T-cell (primary cell): ENCODE results near the gene P2RY8. TPM values are rescaled to one million over a fixed set of nuclear protein-coding genes. Genes with fewer than 3 reads are reported as not detected.
A peak's percentile ranks its signal among the peaks of the same experiment; 100 is the strongest.
"Not testable (repeated sequence)": the region's sequence is repeated elsewhere in the genome, so short reads cannot be mapped to it uniquely, and the experiment has no call there.

Experiments
- ATAC-seq, 4 experiments: fragments of 200-7000 bp in 3 of 4; fragments of 150-1000 bp in 1 of 4; cut with Tn5 transposase; replicated peaks in 1 of 4; 1 replicate in 3 of 4; 2 replicates in 1 of 4; pipeline ENCODE4 v1.10.0; 2021; ENCODE audit warnings: moderate library complexity in 3 of 4, mild to moderate bottlenecking in 2 of 4, moderate number of reproducible peaks in 1 of 4
- CTCF ChIA-PET, 2 donors: fragments of 300-600 bp; sonication (Branson Sonifier 250); formaldehyde crosslinking; loops; one replicate each; lab custom pipeline; 2022; ENCODE audit warnings: antibody characterized with exemption in 2 of 2; lab: Charles Lee
- POLR2A ChIA-PET, 2 donors: fragments of 300-600 bp; sonication (Branson Sonifier 250); formaldehyde crosslinking; loops; one replicate each; lab custom pipeline; 2022; ENCODE audit warnings: antibody characterized with exemption in 2 of 2; lab: Charles Lee
- DNase-seq, 35 experiments: peaks; one replicate each; pipeline versions ENCODE4 v3.0.0 to v3.0.0-alpha.2; 2013 to 2023
- H3K27ac ChIP-seq: one replicate; pipeline ENCODE4 v1.5.1; 2013; ENCODE audit warnings: low read length
- H3K27me3 ChIP-seq, 2 experiments: replicated peaks in 1 of 2; 1 replicate in 1 of 2; 2 replicates in 1 of 2; pipeline versions ENCODE4 v1.6.1 to v1.7.0; 2013; ENCODE audit warnings: low read length in 1 of 2, mixed read lengths in 1 of 2; ENCODE audit not compliant: control insufficient read depth in 2 of 2, insufficient read depth in 2 of 2; ENCODE audit errors: extremely low read depth in 1 of 2
- H3K36me3 ChIP-seq, 2 donors: 1 replicate in 1 of 2; 2 replicates in 1 of 2; pipeline versions ENCODE4 v1.6.1 to v1.7.0; 2013; ENCODE audit warnings: low read length in 1 of 2; ENCODE audit not compliant: control insufficient read depth in 2 of 2, insufficient read depth in 1 of 2; ENCODE audit errors: extremely low read depth in 1 of 2
- H3K4me1 ChIP-seq, 2 experiments: 1 replicate in 1 of 2; 2 replicates in 1 of 2; pipeline versions ENCODE4 v1.6.1 to v1.7.0; 2013; ENCODE audit warnings: low read length in 2 of 2, mixed read lengths in 1 of 2; ENCODE audit not compliant: insufficient read depth in 2 of 2, control insufficient read depth in 1 of 2; ENCODE audit errors: extremely low read depth in 1 of 2
- H3K4me3 ChIP-seq, 2 donors: 1 replicate in 1 of 2; 2 replicates in 1 of 2; pipeline versions ENCODE4 v1.5.1 to v1.7.0; 2013; ENCODE audit warnings: mild to moderate bottlenecking in 2 of 2, low read length in 1 of 2, moderate library complexity in 1 of 2; ENCODE audit not compliant: control insufficient read depth in 1 of 2; ENCODE audit errors: extremely low read depth in 1 of 2
- H3K9me3 ChIP-seq: 2 replicates; pipeline ENCODE4 v1.7.0; 2013
- H3K27ac Mint-ChIP-seq, 2 donors: one replicate each; pipeline ENCODE4 v1.8.0; 2020 to 2021; ENCODE audit warnings: mild to moderate bottlenecking in 2 of 2, mixed read lengths in 2 of 2
- H3K27me3 Mint-ChIP-seq, 2 donors: one replicate each; pipeline ENCODE4 v1.8.0; 2021 to 2022; ENCODE audit warnings: mixed read lengths in 2 of 2
- H3K36me3 Mint-ChIP-seq: one replicate; pipeline ENCODE4 v1.8.0; 2021; ENCODE audit warnings: mixed read lengths
- H3K4me1 Mint-ChIP-seq, 3 donors: one replicate each; pipeline ENCODE4 v1.8.0; 2020 to 2022; ENCODE audit warnings: mixed read lengths in 3 of 3, mild to moderate bottlenecking in 1 of 3
- H3K4me3 Mint-ChIP-seq, 3 donors: one replicate each; pipeline ENCODE4 v1.8.0; 2020 to 2022; ENCODE audit warnings: mild to moderate bottlenecking in 3 of 3, mixed read lengths in 3 of 3, moderate library complexity in 3 of 3
- H3K9me3 Mint-ChIP-seq, 3 donors: one replicate each; pipeline ENCODE4 v1.8.0; 2020 to 2022; ENCODE audit warnings: mixed read lengths in 3 of 3
- WGBS: methylation state at CpG from one replicate; pipeline ENCODE4 v1.1.5; 2013; ENCODE audit warnings: missing lambda C conversion rate; ENCODE audit not compliant: insufficient coverage; 5-methylcytosine and 5-hydroxymethylcytosine counted together
- total RNA-seq, 35 experiments: library from RNA in 6 of 35; stranded (reverse) in 6 of 35; fragments of 120-200 nt in 1 of 35; gene quantifications; one replicate each; pipeline versions ENCODE4 v1.2.1 to v1.2.4 and lab custom pipeline; 2013 to 2026

The P2RY8 gene
- total RNA-seq, 5 donors from 2014 or later (not counting 1 experiment from before 2014, with no cell fraction given) = 114 to 219 (median 182) TPM

DNA sequence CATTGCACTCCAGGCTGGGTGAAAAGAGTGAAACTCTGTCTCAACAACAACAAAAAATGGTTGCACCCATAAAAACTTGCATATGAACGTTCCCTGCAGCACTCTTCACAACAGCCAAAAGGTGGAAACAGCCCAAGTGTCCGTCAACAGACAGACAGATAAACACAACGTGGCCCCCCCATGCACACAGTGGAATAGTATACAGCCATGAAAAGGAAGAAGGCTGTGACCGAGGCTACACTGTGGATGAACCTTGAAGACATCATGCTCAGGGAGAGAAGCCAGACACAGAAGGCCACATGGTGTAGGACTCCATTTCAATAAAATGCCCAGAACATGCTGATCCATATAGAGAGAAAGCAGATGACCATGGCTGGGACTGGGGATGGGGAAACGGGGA, 50.8 kb downstream of the P2RY8 start:
- ChIA-PET POLR2A (no interaction called here), CTCF (no interaction called here)
- H3K27me3 Mint-ChIP-seq = no peaks in the 10 kb centered on the region
- 100% methylated on average over 1 of the region's 5 CpGs for WGBS
- H3K4me1 Mint-ChIP-seq = peaks cover 29 to 41% (median 33%) of the 10 kb centered on the region in 3 donors
- no peak overlapping the region for H3K4me3 ChIP-seq
- H3K36me3 ChIP-seq = peaks cover 10 to 43% of the 10 kb centered on the region in 2 donors
- peak in 1 of 35 experiments; percentile 3 for DNase-seq
- no peak overlapping the region for H3K4me3 Mint-ChIP-seq
- H3K9me3 Mint-ChIP-seq = peaks cover 0 to under 1% (median under 1%) of the 10 kb centered on the region in 3 donors
- H3K27ac ChIP-seq = no peak overlapping the region
- no peaks in the 10 kb centered on the region for H3K27me3 ChIP-seq
- peaks cover 5 to 59% of the 10 kb centered on the region in 2 experiments for H3K4me1 ChIP-seq
- H3K9me3 ChIP-seq = no peaks in the 10 kb centered on the region
- no peak overlapping the region for H3K27ac Mint-ChIP-seq
- H3K36me3 Mint-ChIP-seq = peaks cover 50% of the 10 kb centered on the region
- no peak for ATAC-seq

DNA sequence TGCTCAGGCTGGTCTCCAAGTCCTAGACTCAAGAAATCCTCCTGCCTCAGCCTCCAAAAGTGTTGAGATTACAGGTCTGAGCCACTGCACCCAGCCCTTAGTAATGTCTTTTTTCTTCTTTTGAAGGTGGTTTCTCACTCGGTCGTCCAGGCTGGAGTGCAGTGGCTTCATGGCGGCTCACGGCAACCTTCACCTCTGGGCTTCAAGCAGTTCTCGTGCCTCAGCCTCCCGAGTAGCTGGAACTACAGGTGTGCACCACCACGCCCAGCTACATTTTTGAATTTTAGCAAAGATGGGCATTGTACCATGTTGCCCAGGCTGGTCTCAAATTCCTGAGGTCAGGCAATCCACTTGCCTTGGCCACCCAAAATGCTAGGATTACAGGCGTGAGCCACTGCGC, 52.0 kb downstream of the P2RY8 start:
- Histone ChIP-seq H3K36me3 (peaks cover 10 to 45% of the 10 kb centered on the region in 2 donors), H3K4me3 (no peak overlapping the region), H3K27ac (no peak overlapping the region), H3K27me3 (no peaks in the 10 kb centered on the region), H3K4me1 (peaks cover 10 to 71% of the 10 kb centered on the region in 2 experiments), H3K9me3 (no peaks in the 10 kb centered on the region)
- H3K27me3 Mint-ChIP-seq = no peaks in the 10 kb centered on the region
- H3K4me1 Mint-ChIP-seq = peaks cover 40 to 52% (median 42%) of the 10 kb centered on the region in 3 donors
- CTCF ChIA-PET = no interaction called here
- POLR2A ChIA-PET = no interaction called here
- H3K36me3 Mint-ChIP-seq = peaks cover 53% of the 10 kb centered on the region
- H3K27ac Mint-ChIP-seq = no peak overlapping the region
- H3K9me3 Mint-ChIP-seq = no peaks in the 10 kb centered on the region
- DNase-seq = peak in 1 of 35 experiments; percentile 4
- no peak for ATAC-seq
- 87% methylated on average over 7 of the region's 9 CpGs for WGBS
- H3K4me3 Mint-ChIP-seq = no peak overlapping the region

DNA sequence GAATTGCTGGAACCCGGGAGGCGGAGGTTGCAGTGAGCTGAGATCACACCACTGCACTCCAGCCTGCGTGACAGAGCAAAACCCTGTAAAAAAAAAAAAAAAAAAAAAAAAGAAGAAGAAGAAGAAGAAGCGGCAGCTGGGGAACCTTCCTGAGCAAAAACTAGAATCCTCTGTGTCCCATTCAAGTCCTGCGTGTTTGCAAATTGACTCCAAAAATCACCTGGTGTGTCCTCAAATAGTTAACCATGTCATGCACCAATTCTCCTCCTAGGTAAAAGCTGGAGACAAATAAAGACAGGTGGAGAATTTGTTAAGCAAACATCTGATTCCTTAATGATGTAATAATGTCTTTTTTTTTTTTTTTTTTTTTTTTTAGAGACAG, 52.4 kb downstream of the P2RY8 start:
- Histone ChIP-seq H3K27ac (no peak overlapping the region), H3K4me1 (peaks cover 10 to 73% of the 10 kb centered on the region in 2 experiments), H3K9me3 (peaks cover 3% of the 10 kb centered on the region), H3K36me3 (peaks cover 10 to 47% of the 10 kb centered on the region in 2 donors), H3K4me3 (no peak overlapping the region), H3K27me3 (no peaks in the 10 kb centered on the region)
- WGBS = no CpG with 5 or more reads among the region's 5 CpGs
- ATAC-seq (no peak), DNase-seq (no peak)
- H3K4me3 Mint-ChIP-seq = no peak overlapping the region
- H3K27me3 Mint-ChIP-seq = no peaks in the 10 kb centered on the region
- CTCF ChIA-PET = no interaction called here
- H3K36me3 Mint-ChIP-seq = peaks cover 57% of the 10 kb centered on the region
- peaks cover 44 to 56% (median 46%) of the 10 kb centered on the region in 3 donors for H3K4me1 Mint-ChIP-seq
- POLR2A ChIA-PET = no interaction called here
- peak overlapping the region; percentile 48 to 83 for H3K27ac Mint-ChIP-seq
- H3K9me3 Mint-ChIP-seq = peaks cover under 1 to 3% (median under 1%) of the 10 kb centered on the region in 3 donors

DNA sequence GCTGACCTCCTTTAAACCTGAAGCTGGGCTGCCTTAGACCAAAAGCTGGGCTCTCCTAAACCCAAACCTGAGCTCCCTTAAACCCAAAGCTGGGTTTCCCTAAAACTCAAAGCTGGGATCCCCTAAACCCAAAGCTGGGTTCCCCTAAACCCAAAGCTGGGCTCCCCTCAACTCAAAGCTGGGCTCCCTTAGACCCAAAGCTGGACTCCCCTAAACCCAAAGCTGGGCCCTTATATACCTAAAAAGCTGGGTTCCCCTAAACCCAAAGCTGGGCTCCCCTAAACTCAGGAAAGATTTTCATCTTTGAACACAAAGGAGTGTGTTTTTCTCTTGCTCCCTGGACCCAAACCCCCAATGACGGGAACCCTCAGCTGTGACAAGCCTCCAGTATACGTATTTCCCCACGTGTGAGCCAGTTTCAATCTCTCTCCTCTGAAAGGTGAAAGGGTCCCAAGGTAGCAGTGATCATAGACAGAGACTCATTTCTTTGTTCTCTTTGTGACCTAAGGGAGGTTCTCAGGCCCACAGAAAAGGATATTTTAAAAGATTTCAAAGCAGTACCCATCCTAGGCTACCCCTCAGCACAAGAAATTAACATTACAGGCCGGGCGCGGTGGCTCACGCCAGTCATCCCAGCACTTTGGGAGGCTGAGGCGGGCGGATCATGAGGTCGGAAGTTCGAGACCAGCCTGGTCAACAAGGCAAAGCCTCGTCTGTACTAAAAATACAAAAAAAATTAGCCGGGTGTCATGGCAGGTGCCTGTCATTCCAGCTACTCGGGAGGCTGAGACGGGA, 52.9 kb downstream of the P2RY8 start:
- H3K4me3 Mint-ChIP-seq = peak overlapping the region in 2 of 3 donors; percentile 6 to 17
- H3K27ac Mint-ChIP-seq = peak overlapping the region; percentile 72 to 83
- H3K9me3 Mint-ChIP-seq = peaks cover 2 to 9% (median 6%) of the 10 kb centered on the region in 3 donors
- Histone ChIP-seq H3K4me1 (peaks cover 10 to 75% of the 10 kb centered on the region in 2 experiments), H3K4me3 (no peak overlapping the region), H3K27me3 (no peaks in the 10 kb centered on the region), H3K27ac (peak overlapping the region; percentile 69), H3K9me3 (peaks cover 5% of the 10 kb centered on the region), H3K36me3 (peaks cover 10 to 48% of the 10 kb centered on the region in 2 donors)
- no peaks in the 10 kb centered on the region for H3K27me3 Mint-ChIP-seq
- DNase-seq = peak in 2 of 35 experiments; percentile 3 to 22
- POLR2A ChIA-PET = no interaction called here
- no peak for ATAC-seq
- peaks cover 58% of the 10 kb centered on the region for H3K36me3 Mint-ChIP-seq
- WGBS = 77% methylated on average over 5 of the region's 15 CpGs
- H3K4me1 Mint-ChIP-seq = peaks cover 50 to 62% (median 52%) of the 10 kb centered on the region in 3 donors
- CTCF ChIA-PET = no interaction called here

DNA sequence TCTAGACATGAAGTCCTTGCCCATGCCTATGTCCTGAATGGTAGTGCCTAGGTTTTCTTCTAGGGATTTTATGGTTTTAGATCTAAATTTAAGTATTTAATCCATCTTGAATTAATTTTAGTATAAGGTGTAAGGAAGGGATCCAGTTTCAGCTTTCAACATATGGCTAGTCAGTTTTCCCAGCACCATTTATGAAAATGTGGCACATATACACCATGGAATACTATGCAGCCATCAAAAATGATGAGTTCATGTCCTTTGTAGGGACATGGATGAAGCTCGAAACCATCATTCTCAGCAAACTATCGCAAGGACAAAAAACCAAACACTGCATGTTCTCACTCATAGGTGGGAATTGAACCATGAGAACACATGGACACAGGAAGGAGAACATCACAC, 54.5 kb downstream of the P2RY8 start:
- DNase-seq, H3K27me3 Mint-ChIP-seq, H3K9me3 ChIP-seq, ATAC-seq, CTCF ChIA-PET, H3K27me3 ChIP-seq, POLR2A ChIA-PET: not testable (repeated sequence)
- no CpG with 5 or more reads among the region's 2 CpGs for WGBS
- peaks cover 60% of the 10 kb centered on the region for H3K36me3 Mint-ChIP-seq
- peaks cover 2 to 11% (median 8%) of the 10 kb centered on the region in 3 donors for H3K9me3 Mint-ChIP-seq
- Histone ChIP-seq H3K4me1 (peaks cover 10 to 81% of the 10 kb centered on the region in 2 experiments), H3K27ac (peak overlapping the region; percentile 89), H3K4me3 (peak overlapping the region in 1 of 2 donors; percentile 38), H3K36me3 (peaks cover 5 to 44% of the 10 kb centered on the region in 2 donors)
- peak overlapping the region; percentile 76 to 80 (median 80) for H3K4me3 Mint-ChIP-seq
- H3K27ac Mint-ChIP-seq = peak overlapping the region; percentile 95 to 98
- H3K4me1 Mint-ChIP-seq = peaks cover 63 to 73% (median 65%) of the 10 kb centered on the region in 3 donors

DNA sequence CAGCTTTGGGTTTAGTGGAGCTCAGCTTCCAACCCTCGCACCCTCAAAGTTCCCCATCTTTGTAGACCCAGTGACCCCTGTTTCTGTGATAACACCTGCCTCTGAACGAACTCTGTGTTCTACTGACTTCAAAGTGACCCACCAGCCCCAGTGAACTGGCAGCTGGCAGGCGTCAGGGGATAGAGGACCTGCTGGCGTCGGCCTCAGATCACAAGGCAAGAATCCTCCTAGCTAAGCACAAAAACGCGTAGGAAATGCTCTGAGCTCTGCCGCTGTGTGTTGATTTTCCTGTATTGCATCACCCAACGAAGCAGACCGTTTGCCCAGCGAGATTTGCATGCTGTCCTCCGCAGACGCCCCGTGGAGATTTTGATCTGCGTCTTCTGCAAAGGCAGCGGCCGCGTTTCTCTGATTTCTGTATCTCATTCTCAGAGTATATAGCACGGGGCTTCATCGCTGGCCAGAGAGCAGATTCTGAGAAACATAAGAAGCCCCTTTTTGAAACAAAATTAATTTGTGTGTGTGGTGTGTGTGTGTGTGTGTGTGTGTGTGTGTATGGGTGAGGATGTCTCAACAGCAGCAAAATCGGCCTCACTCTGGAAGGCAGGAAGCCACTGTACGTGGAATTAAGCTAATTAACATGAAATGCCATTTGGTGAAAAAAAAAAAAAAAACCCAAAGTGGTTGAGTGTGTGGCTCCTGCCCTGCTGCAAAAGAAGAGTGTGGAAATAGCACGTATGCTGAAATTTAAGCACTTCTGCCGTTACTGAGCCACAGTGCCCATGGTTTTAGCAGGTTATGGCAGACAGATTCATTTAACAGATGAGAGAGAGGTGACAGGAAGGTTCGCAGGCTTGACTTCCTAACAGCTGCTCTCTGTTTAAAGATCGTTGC, 55.1 kb downstream of the P2RY8 start:
- POLR2A ChIA-PET = no interaction called here
- peak overlapping the region; percentile 76 to 80 (median 80) for H3K4me3 Mint-ChIP-seq
- CTCF ChIA-PET = no interaction called here
- peaks cover 2 to 12% (median 11%) of the 10 kb centered on the region in 3 donors for H3K9me3 Mint-ChIP-seq
- Histone ChIP-seq H3K4me3 (peak overlapping the region; percentile 23 to 38), H3K4me1 (peaks cover 10 to 78% of the 10 kb centered on the region in 2 experiments), H3K27ac (peak overlapping the region; percentile 89), H3K9me3 (peaks cover 5% of the 10 kb centered on the region), H3K27me3 (no peaks in the 10 kb centered on the region), H3K36me3 (peaks cover 5 to 39% of the 10 kb centered on the region in 2 donors)
- ATAC-seq (peak; percentile 82 to 88 (median 86)), DNase-seq (peak; percentile 39 to 90 (median 74))
- WGBS = under 1% methylated on average over 17 of the region's 26 CpGs
- no peaks in the 10 kb centered on the region for H3K27me3 Mint-ChIP-seq
- peaks cover 60% of the 10 kb centered on the region for H3K36me3 Mint-ChIP-seq
- peaks cover 63 to 73% (median 68%) of the 10 kb centered on the region in 3 donors for H3K4me1 Mint-ChIP-seq
- peak overlapping the region; percentile 95 to 98 for H3K27ac Mint-ChIP-seq
